Aorta (tissue), 5 donors: ENCODE measurements around the gene GBP1. TPM values are rescaled to one million over a fixed set of nuclear protein-coding genes. Genes with fewer than 3 reads are reported as not detected.

Experiments
- ATAC-seq: fragments of 200-7000 bp; cut with Tn5 transposase; one replicate; pipeline ENCODE4 v1.9.1; 2022; ENCODE audit warnings: moderate library complexity; ENCODE audit not compliant: low FRiP score
- DNase-seq, 2 donors: peaks; one replicate each; pipeline ENCODE4 v3.0.0-alpha.2; 2020
- H3K27ac ChIP-seq, 2 donors: one replicate each; pipeline ENCODE4 v1.5.1; 2013; ENCODE audit warnings: low read length in 2 of 2, mild to moderate bottlenecking in 2 of 2, moderate library complexity in 2 of 2, control low read depth in 1 of 2, inconsistent platforms in 1 of 2, low read depth in 1 of 2
- H3K27me3 ChIP-seq, 2 donors: one replicate each; pipeline ENCODE4 v1.6.1; 2013; ENCODE audit warnings: control low read depth in 1 of 2, low read length in 1 of 2, mild to moderate bottlenecking in 1 of 2, moderate library complexity in 1 of 2; ENCODE audit not compliant: insufficient read depth in 2 of 2, control insufficient read depth in 1 of 2
- H3K36me3 ChIP-seq, 2 donors: one replicate each; pipeline ENCODE4 v1.6.1; 2013; ENCODE audit warnings: control low read depth in 1 of 2, low read length in 1 of 2, mild to moderate bottlenecking in 1 of 2; ENCODE audit not compliant: insufficient read depth in 2 of 2, control insufficient read depth in 1 of 2
- H3K4me1 ChIP-seq, 2 donors: one replicate each; pipeline ENCODE4 v1.6.1; 2013; ENCODE audit warnings: low read length in 2 of 2, control low read depth in 1 of 2, mild to moderate bottlenecking in 1 of 2, moderate library complexity in 1 of 2; ENCODE audit not compliant: insufficient read depth in 2 of 2, control insufficient read depth in 1 of 2
- H3K4me3 ChIP-seq, 2 donors: one replicate each; pipeline ENCODE4 v1.5.1; 2013; ENCODE audit warnings: low read length in 2 of 2, control low read depth in 1 of 2, mild to moderate bottlenecking in 1 of 2
- H3K9me3 ChIP-seq: one replicate; pipeline ENCODE4 v1.6.1; 2013; ENCODE audit warnings: mild to moderate bottlenecking, low read length; ENCODE audit not compliant: control insufficient read depth
- WGBS, 2 donors: extraction: QIAGEN DNeasy Blood & Tissue Kit; methylation state at CpG; one replicate each; pipeline ENCODE4 v1.1.7; 2013; 5-methylcytosine and 5-hydroxymethylcytosine counted together
- intact Hi-C, 2 donors: fragments of 100-400 bp; cut with DNase I; formaldehyde crosslinking; loops; one replicate each; pipeline versions ENCODE4 v1.14.2 to v1.15.0; 2022
- long read RNA-seq, 2 donors: library from polyadenylated mRNA; unstranded; transcript quantifications; one replicate each; pipeline ENCODE4 v2.0.0, GENCODE V29; 2020 to 2021
- polyA plus RNA-seq, 2 donors: library from polyadenylated mRNA; stranded (reverse); fragments of 200-250 nt; gene quantifications; one replicate each; pipeline ENCODE4 v1.2.3, GENCODE V29; 2013
- total RNA-seq, 2 donors: library from RNA; stranded (reverse); fragmentation: NEBNext Ultra II Directional; extraction: Animal tissue kit (Norgen Biotek cat#: 25700); gene quantifications; one replicate each; pipeline ENCODE4 v1.2.1, GENCODE V29; 2021
- donor health status: healthy with polysubstance abuse.
- donor health status: Bipolar disorder and iron deficiency.
- donor health status: DM: no; HTN: no; CAD: no.
- donor health status: DM: no; HTN: no; CAD: no.
- donor health status: DM: yes; HTN: yes; CAD: no.

GBP1 gene, protein sequence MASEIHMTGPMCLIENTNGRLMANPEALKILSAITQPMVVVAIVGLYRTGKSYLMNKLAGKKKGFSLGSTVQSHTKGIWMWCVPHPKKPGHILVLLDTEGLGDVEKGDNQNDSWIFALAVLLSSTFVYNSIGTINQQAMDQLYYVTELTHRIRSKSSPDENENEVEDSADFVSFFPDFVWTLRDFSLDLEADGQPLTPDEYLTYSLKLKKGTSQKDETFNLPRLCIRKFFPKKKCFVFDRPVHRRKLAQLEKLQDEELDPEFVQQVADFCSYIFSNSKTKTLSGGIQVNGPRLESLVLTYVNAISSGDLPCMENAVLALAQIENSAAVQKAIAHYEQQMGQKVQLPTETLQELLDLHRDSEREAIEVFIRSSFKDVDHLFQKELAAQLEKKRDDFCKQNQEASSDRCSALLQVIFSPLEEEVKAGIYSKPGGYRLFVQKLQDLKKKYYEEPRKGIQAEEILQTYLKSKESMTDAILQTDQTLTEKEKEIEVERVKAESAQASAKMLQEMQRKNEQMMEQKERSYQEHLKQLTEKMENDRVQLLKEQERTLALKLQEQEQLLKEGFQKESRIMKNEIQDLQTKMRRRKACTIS
- total RNA-seq = 10 to 100 TPM; 43.8 to 62.6 TPM
- polyA plus RNA-seq = 10 to 100 TPM in 1 of 2 donors, 1 to 10 TPM in 1; 9.6 to 45.3 TPM
- long read RNA-seq, donor 1, transcript GBP1-201 (11 exons, 3,035 nt) = major isoform, 80 of 134 reads
- long read RNA-seq, donor 1, partial matches to known transcripts = 46 of 134 reads
- long read RNA-seq, donor 1, other reads (novel, unspliced or antisense) = 7 of 134 reads
- long read RNA-seq, donor 2, partial matches to known transcripts = 3 of 9 reads
- long read RNA-seq, donor 2, other reads (novel, unspliced or antisense) = 1 of 9 reads

GRCh38 chr1:89065079-89065868, at the start of gene GBP1:
Gene GBP1, minus strand, starts transcription at chr1:89065208. Its CDS starts 1,974 bp downstream, at chr1:89063234.
- ATAC-seq (peak; percentile 92), DNase-seq (no peak)
- peak within 1 kb of the TSS; percentile 15 to 98 for H3K27ac ChIP-seq
- WGBS, 2 donors = 13 to 18% methylated on average over 4 of the region's 4 CpGs
- intact Hi-C loops = loop anchor here in 1 of 2 donors (5.0 kb wide), 1 partner anchor 68 kb away; no protein-coding TSS in a partner anchor
- H3K4me3 ChIP-seq = peak within 1 kb of the TSS; percentile 94 to 98
- no peaks in the 10 kb centered on the region for H3K4me1 ChIP-seq
- H3K9me3 ChIP-seq = no peaks in the 10 kb centered on the region
- H3K36me3 ChIP-seq = no peaks in the 10 kb centered on the region
- H3K27me3 ChIP-seq = no peaks in the 10 kb centered on the region

- DNase-seq (no peak), ATAC-seq (no peak)
- Histone ChIP-seq H3K9me3 (no peaks in the 10 kb centered on the region), H3K36me3 (peaks cover 8 to 12% of the 10 kb centered on the region in 2 donors), H3K27me3 (no peaks in the 10 kb centered on the region), H3K4me3 (no peak overlapping the region), H3K27ac (no peak overlapping the region), H3K4me1 (no peaks in the 10 kb centered on the region)
- 76 to 81% methylated on average over 2 of the region's 2 CpGs for WGBS, 2 donors
- intact Hi-C loops = loop anchor here in 1 of 2 donors (5.0 kb wide), 1 partner anchor 102 kb away; no protein-coding TSS in a partner anchor
These were observed 49.7 kb upstream of the GBP1 start for GRCh38 chr1:89114662-89115061.

DNA sequence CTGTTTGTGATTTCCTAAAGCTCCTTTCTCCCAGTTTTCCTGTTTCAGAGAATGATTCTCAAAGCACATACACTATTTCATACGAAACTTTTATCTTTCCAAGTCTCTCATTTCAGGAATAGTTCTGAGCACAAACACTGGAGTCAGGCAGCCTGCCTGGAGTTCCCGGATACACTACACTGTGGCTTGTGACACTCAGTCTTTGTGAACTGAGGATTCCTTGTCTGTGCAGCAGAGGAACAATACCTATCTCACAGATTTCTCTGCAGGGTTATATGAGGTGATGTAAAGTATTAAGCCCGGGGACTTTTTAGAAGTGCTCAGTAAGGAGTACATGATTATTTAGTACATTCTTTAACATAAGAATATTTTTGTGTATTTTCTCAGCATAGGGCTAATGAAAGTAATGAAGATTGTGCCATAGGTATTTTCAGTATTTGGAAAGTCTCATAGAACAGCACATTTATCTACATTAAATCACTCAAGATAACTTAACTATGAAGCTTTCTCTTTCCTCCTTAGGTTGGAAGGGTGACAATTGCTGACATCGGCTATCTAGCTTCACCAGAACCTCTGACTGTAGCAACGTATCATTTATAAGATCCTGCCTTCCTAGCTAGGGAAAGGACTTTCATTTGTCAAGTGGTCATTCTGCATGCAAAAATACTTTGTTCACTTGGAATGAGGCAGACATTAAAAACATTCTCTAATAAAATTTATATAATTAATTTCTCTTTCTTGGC, 48.0 kb upstream of the GBP1 start:
- H3K36me3 ChIP-seq = peaks cover 8 to 12% of the 10 kb centered on the region in 2 donors
- WGBS, 2 donors = 48 to 57% methylated on average over 5 of the region's 5 CpGs
- no peaks in the 10 kb centered on the region for H3K27me3 ChIP-seq
- H3K4me3 ChIP-seq = no peak overlapping the region
- DNase-seq (no peak), ATAC-seq (no peak)
- intact Hi-C loops = loop anchor here in 1 of 2 donors (5.0 kb wide), 1 partner anchor 101 kb away; no protein-coding TSS in a partner anchor
- no peaks in the 10 kb centered on the region for H3K9me3 ChIP-seq
- H3K27ac ChIP-seq = no peak overlapping the region
- no peaks in the 10 kb centered on the region for H3K4me1 ChIP-seq

DNA sequence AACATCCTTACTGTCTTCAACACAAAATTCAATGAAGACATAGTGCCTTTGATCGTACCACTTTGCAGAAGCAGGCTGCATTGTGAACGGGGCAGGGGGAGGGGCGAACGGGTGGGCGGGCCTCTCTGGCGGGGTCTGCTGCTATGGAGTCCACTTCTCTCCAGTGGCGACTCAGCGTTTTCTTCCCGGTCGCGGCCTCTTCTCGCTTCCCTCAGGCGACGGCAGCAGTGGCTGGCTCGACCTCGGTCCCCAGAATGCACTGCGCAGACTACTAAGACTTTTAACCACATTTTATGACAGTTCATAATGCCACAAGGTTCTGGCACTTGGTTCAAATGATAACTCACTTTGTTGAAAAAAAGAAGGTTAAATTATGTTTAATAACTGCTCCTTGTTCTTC, 39.7 kb upstream of the GBP1 start:
- no peak for ATAC-seq
- Histone ChIP-seq H3K4me3 (no peak overlapping the region), H3K27ac (no peak overlapping the region), H3K27me3 (no peaks in the 10 kb centered on the region), H3K9me3 (no peaks in the 10 kb centered on the region), H3K4me1 (no peaks in the 10 kb centered on the region), H3K36me3 (peaks cover 8 to 9% of the 10 kb centered on the region in 2 donors)
- no peak for DNase-seq
- intact Hi-C loops = no loop called here
- WGBS, 2 donors = 92 to 93% methylated on average over 17 of the region's 17 CpGs

- Histone ChIP-seq H3K27ac (no peak overlapping the region), H3K36me3 (peaks cover 6 to 9% of the 10 kb centered on the region in 2 donors), H3K9me3 (no peaks in the 10 kb centered on the region), H3K27me3 (no peaks in the 10 kb centered on the region), H3K4me3 (no peak overlapping the region), H3K4me1 (no peaks in the 10 kb centered on the region)
- DNase-seq (no peak), ATAC-seq (no peak)
- WGBS, 2 donors = 88 to 91% methylated on average over 2 of the region's 2 CpGs
- intact Hi-C loops = no loop called here
These were observed 39.1 kb upstream of the GBP1 start for GRCh38 chr1:89104147-89104546.

DNA sequence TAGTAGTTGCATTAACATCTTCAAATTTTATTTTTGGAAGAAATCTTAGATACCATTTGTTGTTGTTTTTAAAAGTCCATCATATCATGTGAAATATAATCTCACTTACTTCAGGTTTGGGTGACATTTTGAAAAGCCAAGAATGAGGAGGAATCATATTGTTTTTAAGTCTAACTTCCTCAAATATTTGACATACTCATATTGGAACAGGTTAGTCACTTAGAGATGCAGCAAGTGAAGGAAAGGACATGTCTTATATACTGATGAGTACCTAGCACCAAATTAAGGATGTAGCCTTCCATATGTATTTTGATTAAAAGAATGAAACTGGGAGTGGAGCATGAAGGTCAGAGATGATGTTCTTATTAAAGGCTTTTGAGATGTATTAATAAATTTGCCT, 37.0 kb upstream of the GBP1 start:
- intact Hi-C loops = no loop called here

GRCh38 chr1:89100412-89100811, 35.4 kb upstream of the GBP1 start:
- intact Hi-C loops = no loop called here

More for the DNA sequence above, 37.0 kb upstream of the GBP1 start:
- H3K4me3 ChIP-seq = no peak overlapping the region
- H3K9me3 ChIP-seq = no peaks in the 10 kb centered on the region
- ATAC-seq = no peak
- H3K27me3 ChIP-seq = no peaks in the 10 kb centered on the region
- no peak for DNase-seq
- no peaks in the 10 kb centered on the region for H3K4me1 ChIP-seq
- no peak overlapping the region for H3K27ac ChIP-seq
- H3K36me3 ChIP-seq = peaks cover 3 to 9% of the 10 kb centered on the region in 2 donors

DNA sequence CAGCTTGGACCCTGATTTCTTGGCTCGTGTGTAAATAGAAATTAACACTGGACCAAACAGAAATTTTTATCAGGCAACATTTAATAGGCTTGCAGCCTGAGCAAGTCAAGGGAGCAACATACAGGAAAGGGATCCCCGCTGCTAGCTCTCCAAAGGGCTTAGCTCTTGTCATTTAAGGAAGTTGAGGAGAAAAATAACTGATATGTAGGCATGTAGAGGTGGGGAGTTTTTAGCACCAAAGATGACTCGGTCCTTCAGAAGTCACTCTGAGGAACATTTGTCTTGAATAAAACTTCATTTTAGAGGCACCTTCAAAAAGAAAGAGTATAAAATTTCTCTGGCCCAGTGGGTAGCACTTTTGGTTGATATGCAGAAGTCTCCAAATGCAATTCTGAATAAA, 33.8 kb upstream of the GBP1 start:
- no peak overlapping the region for H3K4me3 ChIP-seq
- H3K27ac ChIP-seq = no peak overlapping the region
- H3K27me3 ChIP-seq = no peaks in the 10 kb centered on the region
- intact Hi-C loops = no loop called here
- DNase-seq (no peak), ATAC-seq (no peak)
- H3K9me3 ChIP-seq = no peaks in the 10 kb centered on the region
- no peaks in the 10 kb centered on the region for H3K4me1 ChIP-seq
- WGBS, 2 donors = 76 to 84% methylated on average over 3 of the region's 3 CpGs
- H3K36me3 ChIP-seq = no peaks in the 10 kb centered on the region

More at GRCh38 chr1:89100412-89100811, 35.4 kb upstream of the GBP1 start:
- H3K36me3 ChIP-seq = peaks cover 0 to 3% of the 10 kb centered on the region in 2 donors
- 77 to 92% methylated on average over 3 of the region's 3 CpGs for WGBS, 2 donors
- no peak overlapping the region for H3K4me3 ChIP-seq
- no peak for ATAC-seq
- H3K27me3 ChIP-seq = no peaks in the 10 kb centered on the region
- DNase-seq = no peak
- H3K27ac ChIP-seq = no peak overlapping the region
- H3K9me3 ChIP-seq = no peaks in the 10 kb centered on the region
- H3K4me1 ChIP-seq = no peaks in the 10 kb centered on the region
